ENCODE data around the gene SND1.

The SND1 gene

DNA sequence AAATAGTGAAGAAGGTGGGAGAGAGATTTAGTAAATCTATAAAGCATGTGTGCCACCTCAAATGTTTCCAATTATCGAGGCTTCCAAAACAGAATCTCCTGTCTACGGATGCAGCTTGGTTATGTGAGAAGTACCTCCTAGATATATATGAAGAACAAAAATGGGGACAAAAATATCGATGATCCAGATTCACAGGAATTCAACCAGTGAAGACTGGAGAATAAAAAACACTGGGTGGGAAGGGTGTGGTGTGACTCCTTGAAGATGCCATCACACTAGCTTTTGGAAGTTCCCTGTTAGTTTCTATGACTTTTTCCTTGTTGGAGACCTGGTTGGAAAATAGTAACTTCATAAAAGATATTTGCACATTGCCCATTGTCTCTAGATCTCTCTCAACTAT, 226.8 kb downstream of the SND1 start:
- in situ Hi-C loops (cut with HindIII; ENCODE audit: low sequenced_read_pairs), result no loop called here
- no peak overlapping the region for H3K4me3 ChIP-seq (ENCODE audit: low read depth, low read length)
- TF ChIP-seq, protein P1, sequence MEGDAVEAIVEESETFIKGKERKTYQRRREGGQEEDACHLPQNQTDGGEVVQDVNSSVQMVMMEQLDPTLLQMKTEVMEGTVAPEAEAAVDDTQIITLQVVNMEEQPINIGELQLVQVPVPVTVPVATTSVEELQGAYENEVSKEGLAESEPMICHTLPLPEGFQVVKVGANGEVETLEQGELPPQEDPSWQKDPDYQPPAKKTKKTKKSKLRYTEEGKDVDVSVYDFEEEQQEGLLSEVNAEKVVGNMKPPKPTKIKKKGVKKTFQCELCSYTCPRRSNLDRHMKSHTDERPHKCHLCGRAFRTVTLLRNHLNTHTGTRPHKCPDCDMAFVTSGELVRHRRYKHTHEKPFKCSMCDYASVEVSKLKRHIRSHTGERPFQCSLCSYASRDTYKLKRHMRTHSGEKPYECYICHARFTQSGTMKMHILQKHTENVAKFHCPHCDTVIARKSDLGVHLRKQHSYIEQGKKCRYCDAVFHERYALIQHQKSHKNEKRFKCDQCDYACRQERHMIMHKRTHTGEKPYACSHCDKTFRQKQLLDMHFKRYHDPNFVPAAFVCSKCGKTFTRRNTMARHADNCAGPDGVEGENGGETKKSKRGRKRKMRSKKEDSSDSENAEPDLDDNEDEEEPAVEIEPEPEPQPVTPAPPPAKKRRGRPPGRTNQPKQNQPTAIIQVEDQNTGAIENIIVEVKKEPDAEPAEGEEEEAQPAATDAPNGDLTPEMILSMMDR (IDR thresholded peaks at IDR 0.05; ENCODE audit: low read depth, low read length, missing control alignments), result no peak
- DNase-seq (ENCODE audit: low read depth), result no peak

- TF ChIP-seq, protein P1 (IDR thresholded peaks at IDR 0.05; ENCODE audit: low read depth, low read length, missing control alignments), result no peak
- no peak overlapping the region for H3K4me3 ChIP-seq (ENCODE audit: low read depth, low read length)
- in situ Hi-C loops (cut with HindIII; ENCODE audit: low sequenced_read_pairs), result no loop called here
- DNase-seq (ENCODE audit: low read depth), result no peak
Measured at GRCh38 chr7:127879436-127879835, 227.4 kb downstream of the SND1 start.

GRCh38 chr7:127879942-127880341, 227.9 kb downstream of the SND1 start:
- TF ChIP-seq, protein P1 (IDR thresholded peaks at IDR 0.05; ENCODE audit: low read depth, low read length, missing control alignments), result no peak
- no peak overlapping the region for H3K4me3 ChIP-seq (ENCODE audit: low read depth, low read length)
- in situ Hi-C loops (cut with HindIII; ENCODE audit: low sequenced_read_pairs), result no loop called here
- no peak for DNase-seq (ENCODE audit: low read depth)

- in situ Hi-C loops (cut with HindIII; ENCODE audit: low sequenced_read_pairs), result no loop called here
- DNase-seq (ENCODE audit: low read depth), result no peak
- no peak overlapping the region for H3K4me3 ChIP-seq (ENCODE audit: low read depth, low read length)
- TF ChIP-seq, protein P1 (IDR thresholded peaks at IDR 0.05; ENCODE audit: low read depth, low read length, missing control alignments), result no peak
Measured at GRCh38 chr7:127880454-127880853, 228.5 kb downstream of the SND1 start.

DNA sequence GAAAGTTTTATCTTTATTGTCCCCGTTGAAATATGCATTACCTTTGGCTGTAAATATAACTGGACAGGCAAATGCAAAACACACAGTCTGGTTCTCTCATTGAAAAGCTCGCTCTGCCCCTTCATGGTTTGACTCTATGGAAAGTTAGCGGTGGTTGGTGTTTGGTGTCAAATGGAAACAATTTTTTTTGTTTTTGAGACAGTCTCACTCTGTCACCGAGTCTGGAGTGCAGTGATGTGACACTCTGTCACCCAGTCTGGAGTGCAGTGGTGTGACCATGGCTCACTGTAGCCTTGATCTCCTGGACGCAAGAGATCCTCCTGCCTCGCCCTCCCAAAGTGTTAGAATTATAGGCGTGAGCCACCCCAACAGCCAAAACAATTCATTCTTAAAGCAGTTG, 229.6 kb downstream of the SND1 start:
- no peak overlapping the region for H3K4me3 ChIP-seq (ENCODE audit: low read depth, low read length)
- DNase-seq (ENCODE audit: low read depth), result no peak
- in situ Hi-C loops (cut with HindIII; ENCODE audit: low sequenced_read_pairs), result no loop called here
- TF ChIP-seq, protein P1 (IDR thresholded peaks at IDR 0.05; ENCODE audit: low read depth, low read length, missing control alignments), result no peak

DNA sequence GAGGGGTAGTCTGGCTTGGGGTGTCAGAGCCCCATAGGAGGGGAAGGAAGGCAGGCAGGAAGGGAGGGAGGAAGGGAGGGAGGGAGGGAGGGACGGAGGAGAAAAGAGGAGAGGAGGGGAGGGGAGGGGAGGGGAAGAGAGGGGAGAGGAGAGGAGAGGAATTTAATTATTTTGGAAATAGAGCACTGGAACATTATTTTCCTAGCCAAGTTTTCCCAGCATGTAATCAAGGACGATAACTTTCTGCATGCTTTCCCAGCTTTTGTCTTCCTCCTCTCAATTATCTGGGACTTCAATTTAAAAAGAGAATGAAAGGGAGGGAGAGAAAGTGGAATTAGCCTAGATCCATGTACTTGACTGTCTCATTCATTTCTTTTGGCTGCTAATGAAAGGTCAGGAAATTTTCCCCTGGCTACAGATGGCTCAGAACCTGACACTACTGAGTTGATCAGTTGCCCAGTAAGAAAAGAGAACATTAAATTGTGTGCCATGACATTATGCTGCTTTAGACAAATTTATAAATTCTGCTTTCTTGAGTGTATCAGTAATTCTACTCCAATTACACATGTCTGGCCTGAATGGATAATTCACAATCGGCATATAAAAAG, 230.4 kb downstream of the SND1 start:
- in situ Hi-C loops (cut with HindIII; ENCODE audit: low sequenced_read_pairs), result no loop called here
- no peak overlapping the region for H3K4me3 ChIP-seq (ENCODE audit: low read depth, low read length)
- TF ChIP-seq, protein P1 (IDR thresholded peaks at IDR 0.05; ENCODE audit: low read depth, low read length, missing control alignments), result no peak
- no peak for DNase-seq (ENCODE audit: low read depth)

Measured in astrocyte of the cerebellum (primary cell).